Measurements from ENCODE around the gene TNS1. TPM values are rescaled to one million over a fixed set of nuclear protein-coding genes. Genes with fewer than 3 reads are reported as not detected.

TNS1 gene
- total RNA-seq, 1 donor from 2014 or later = 0.13 TPM

GRCh38 chr2:217830807-217831206 is 172.0 kb downstream of the TNS1 start:
- ChIA-PET CTCF (no interaction called here), POLR2A (no interaction called here)
- intact Hi-C loops (cut with micrococcal nuclease) = no loop called here
- no peak for TF ChIP-seq CTCF (IDR thresholded peaks at IDR 0.05)
- no peak for DNase-seq
- no peaks in the 10 kb centered on the region for H3K36me3 Mint-ChIP-seq (ENCODE audit: low read depth)
- no peak overlapping the region for H3K4me3 Mint-ChIP-seq
- no peaks in the 10 kb centered on the region for H3K9me3 Mint-ChIP-seq
- no peak overlapping the region for H3K27ac Mint-ChIP-seq
- ATAC-seq (ENCODE audit: low read depth) = no peak
- H3K4me1 Mint-ChIP-seq = no peaks in the 10 kb centered on the region
- H3K27me3 Mint-ChIP-seq = peaks cover 4% of the 10 kb centered on the region

- ChIA-PET POLR2A (no interaction called here), CTCF (no interaction called here)
- H3K9me3 Mint-ChIP-seq = no peaks in the 10 kb centered on the region
- ATAC-seq (ENCODE audit: low read depth) (no peak), DNase-seq (no peak)
- no peak overlapping the region for H3K4me3 Mint-ChIP-seq
- H3K27ac Mint-ChIP-seq = no peak overlapping the region
- peaks cover 4% of the 10 kb centered on the region for H3K27me3 Mint-ChIP-seq
- no peaks in the 10 kb centered on the region for H3K4me1 Mint-ChIP-seq
- intact Hi-C loops (cut with micrococcal nuclease) = no loop called here
- H3K36me3 Mint-ChIP-seq (ENCODE audit: low read depth) = no peaks in the 10 kb centered on the region
- TF ChIP-seq CTCF (IDR thresholded peaks at IDR 0.05) = no peak
Observed at GRCh38 chr2:217830061-217830460, 172.7 kb downstream of the TNS1 start.

GRCh38 chr2:217829420-217829819 is 173.4 kb downstream of the TNS1 start:
- no peak overlapping the region for H3K27ac Mint-ChIP-seq
- H3K36me3 Mint-ChIP-seq (ENCODE audit: low read depth) = no peaks in the 10 kb centered on the region
- DNase-seq = no peak
- no peaks in the 10 kb centered on the region for H3K9me3 Mint-ChIP-seq
- intact Hi-C loops (cut with micrococcal nuclease) = no loop called here
- peaks cover 4% of the 10 kb centered on the region for H3K27me3 Mint-ChIP-seq
- POLR2A ChIA-PET = no interaction called here
- H3K4me3 Mint-ChIP-seq = no peak overlapping the region
- no peak for TF ChIP-seq CTCF (IDR thresholded peaks at IDR 0.05)
- no peak for ATAC-seq (ENCODE audit: low read depth)
- CTCF ChIA-PET = no interaction called here
- H3K4me1 Mint-ChIP-seq = no peaks in the 10 kb centered on the region

- TF ChIP-seq CTCF (IDR thresholded peaks at IDR 0.05) = no peak
- no peak overlapping the region for H3K27ac Mint-ChIP-seq
Observed at GRCh38 chr2:217828336-217828735, 174.5 kb downstream of the TNS1 start.

GRCh38 chr2:217827430-217828201 is 175.2 kb downstream of the TNS1 start:
- no peak for DNase-seq
- peaks cover 4% of the 10 kb centered on the region for H3K27me3 Mint-ChIP-seq
- intact Hi-C loops (cut with micrococcal nuclease) = no loop called here
- H3K27ac Mint-ChIP-seq = no peak overlapping the region
- H3K4me1 Mint-ChIP-seq = no peaks in the 10 kb centered on the region
- no peaks in the 10 kb centered on the region for H3K9me3 Mint-ChIP-seq
- no peak overlapping the region for H3K4me3 Mint-ChIP-seq
- no peaks in the 10 kb centered on the region for H3K36me3 Mint-ChIP-seq (ENCODE audit: low read depth)
- ATAC-seq (ENCODE audit: low read depth) = no peak
- POLR2A ChIA-PET = no interaction called here
- no peak for TF ChIP-seq CTCF (IDR thresholded peaks at IDR 0.05)
- CTCF ChIA-PET = no interaction called here

More at GRCh38 chr2:217828336-217828735, 174.5 kb downstream of the TNS1 start:
- DNase-seq (no peak), ATAC-seq (ENCODE audit: low read depth) (no peak)
- CTCF ChIA-PET = no interaction called here
- intact Hi-C loops (cut with micrococcal nuclease) = no loop called here
- Mint-ChIP-seq H3K27me3 (peaks cover 4% of the 10 kb centered on the region), H3K9me3 (no peaks in the 10 kb centered on the region), H3K4me1 (no peaks in the 10 kb centered on the region), H3K36me3 (ENCODE audit: low read depth) (no peaks in the 10 kb centered on the region), H3K4me3 (no peak overlapping the region)
- POLR2A ChIA-PET = no interaction called here

Measured in activated B cell treated with CpG ODN at 0.5 μM for 24 hours (primary cell).